ENCODE results near the gene B4GAT1. TPM values are rescaled to one million over a fixed set of nuclear protein-coding genes. Genes with fewer than 3 reads are reported as not detected.
A peak's percentile ranks its signal among the peaks of the same experiment; 100 is the strongest.

Gene B4GAT1
- total RNA-seq, 8 experiments from 2014 or later: 18.8 to 161 (median 44.9) TPM

- ATAC-seq (replicated peaks in 6 of 8): no peak
- peaks cover 32 to 36% of the 10 kb centered on the region in 2 donors for H3K4me1 ChIP-seq (replicated peaks in 1 of 2)
- 56 to 87% (median 85%) methylated on average over 2 to 5 of the region's 12 CpGs; no CpG with 5 or more reads in 7 of the 10 experiments for WGBS, 10 experiments
- H3K4me3 ChIP-seq: no peak overlapping the region
- in situ Hi-C loops (cut with MboI; ENCODE audit: low pct_unique_long_range_greater_than_20kb in 2 of 9, low sequenced_read_pairs in 9 of 9, unreplicated experiment in 9 of 9): loop anchor here in 1 of 9 experiments (25.0 kb wide), 1 partner anchor 119 kb away; no protein-coding TSS in a partner anchor
- no peak overlapping the region for H3K27ac ChIP-seq
Measured at GRCh38 chr11:66331542-66332370, 15.7 kb downstream of the B4GAT1 start.

GRCh38 chr11:66330931-66331330 lies 16.5 kb downstream of the B4GAT1 start:
- Histone ChIP-seq H3K4me1 (replicated peaks in 1 of 2) (peaks cover 32 to 36% of the 10 kb centered on the region in 2 donors), H3K4me3 (no peak overlapping the region), H3K27ac (no peak overlapping the region)
- in situ Hi-C loops (cut with MboI; ENCODE audit: low pct_unique_long_range_greater_than_20kb in 2 of 9, low sequenced_read_pairs in 9 of 9, unreplicated experiment in 9 of 9): loop anchor here in 1 of 9 experiments (25.0 kb wide), 1 partner anchor 119 kb away; no protein-coding TSS in a partner anchor
- WGBS, 10 experiments: 20 to 100% methylated on average over 1 of the region's 10 CpGs; no CpG with 5 or more reads in 8 of the 10 experiments
- no peak for ATAC-seq (replicated peaks in 6 of 8)

- peaks cover 38 to 41% of the 10 kb centered on the region in 2 donors for H3K4me1 ChIP-seq (replicated peaks in 1 of 2)
- WGBS, 10 experiments: 58 to 100% (median 91%) methylated on average over 1 to 2 of the region's 3 CpGs; no CpG with 5 or more reads in 4 of the 10 experiments
- ATAC-seq (replicated peaks in 6 of 8): no peak
- in situ Hi-C loops (cut with MboI; ENCODE audit: low pct_unique_long_range_greater_than_20kb in 2 of 9, low sequenced_read_pairs in 9 of 9, unreplicated experiment in 9 of 9): loop anchor here in 1 of 9 experiments (25.0 kb wide), 1 partner anchor 117 kb away; no protein-coding TSS in a partner anchor
- H3K27ac ChIP-seq: no peak overlapping the region
- no peak overlapping the region for H3K4me3 ChIP-seq
Measured at GRCh38 chr11:66329165-66329673, 18.2 kb downstream of the B4GAT1 start.

GRCh38 chr11:66328302-66329144 lies 18.9 kb downstream of the B4GAT1 start:
- H3K4me1 ChIP-seq (replicated peaks in 1 of 2): peaks cover 38 to 41% of the 10 kb centered on the region in 2 donors
- in situ Hi-C loops (cut with MboI; ENCODE audit: low pct_unique_long_range_greater_than_20kb in 2 of 9, low sequenced_read_pairs in 9 of 9, unreplicated experiment in 9 of 9): loop anchor here in 1 of 9 experiments (25.0 kb wide), 1 partner anchor 116 kb away; no protein-coding TSS in a partner anchor
- peak overlapping the region in 1 of 5 donors; percentile 6 for H3K4me3 ChIP-seq
- H3K27ac ChIP-seq: no peak overlapping the region
- 0 to 92% (median 13%) methylated on average over 1 to 8 of the region's 19 CpGs; no CpG with 5 or more reads in 3 of the 10 experiments for WGBS, 10 experiments
- peak; percentile 39 to 95 (median 76) for ATAC-seq (replicated peaks in 6 of 8)

- peak in 5 of 8 experiments; percentile 0 to 43 (median 30) for ATAC-seq (replicated peaks in 6 of 8)
Measured at GRCh38 chr11:66328031-66328301, 19.5 kb downstream of the B4GAT1 start.

GRCh38 chr11:66327171-66328030 lies 20.0 kb downstream of the B4GAT1 start:
- 0 to 100% (median 52%) methylated on average over 1 to 7 of the region's 10 CpGs; no CpG with 5 or more reads in 6 of the 10 experiments for WGBS, 10 experiments

More at GRCh38 chr11:66328031-66328301, 19.5 kb downstream of the B4GAT1 start:
- H3K4me3 ChIP-seq: no peak overlapping the region
- H3K4me1 ChIP-seq (replicated peaks in 1 of 2): peaks cover 38 to 41% of the 10 kb centered on the region in 2 donors
- 83% methylated on average over 3 of the region's 3 CpGs; no CpG with 5 or more reads in 9 of the 10 experiments for WGBS, 10 experiments
- in situ Hi-C loops (cut with MboI; ENCODE audit: low pct_unique_long_range_greater_than_20kb in 2 of 9, low sequenced_read_pairs in 9 of 9, unreplicated experiment in 9 of 9): loop anchor here in 1 of 9 experiments (25.0 kb wide), 1 partner anchor 116 kb away; no protein-coding TSS in a partner anchor
- no peak overlapping the region for H3K27ac ChIP-seq

GRCh38 chr11:66326261-66327111 lies 20.9 kb downstream of the B4GAT1 start:
- ATAC-seq (replicated peaks in 6 of 8): peak; percentile 2 to 66 (median 55)
- H3K27ac ChIP-seq: peak overlapping the region in 1 of 2 donors; percentile 74
- no peak overlapping the region for H3K4me3 ChIP-seq
- in situ Hi-C loops (cut with MboI; ENCODE audit: low pct_unique_long_range_greater_than_20kb in 2 of 9, low sequenced_read_pairs in 9 of 9, unreplicated experiment in 9 of 9): loop anchor here in 1 of 9 experiments (25.0 kb wide), 1 partner anchor 114 kb away; no protein-coding TSS in a partner anchor
- WGBS, 10 experiments: 0 to 60% (median 23%) methylated on average over 1 to 3 of the region's 21 CpGs; no CpG with 5 or more reads in 7 of the 10 experiments
- H3K4me1 ChIP-seq (replicated peaks in 1 of 2): peaks cover 38 to 41% of the 10 kb centered on the region in 2 donors

More at GRCh38 chr11:66327171-66328030, 20.0 kb downstream of the B4GAT1 start:
- Histone ChIP-seq H3K4me3 (no peak overlapping the region), H3K27ac (peak overlapping the region in 1 of 2 donors; percentile 74), H3K4me1 (replicated peaks in 1 of 2) (peaks cover 38 to 41% of the 10 kb centered on the region in 2 donors)
- peak; percentile 2 to 46 (median 10) for ATAC-seq (replicated peaks in 6 of 8)
- in situ Hi-C loops (cut with MboI; ENCODE audit: low pct_unique_long_range_greater_than_20kb in 2 of 9, low sequenced_read_pairs in 9 of 9, unreplicated experiment in 9 of 9): loop anchor here in 1 of 9 experiments (25.0 kb wide), 1 partner anchor 115 kb away; no protein-coding TSS in a partner anchor

GRCh38 chr11:66325263-66325671 lies 22.2 kb downstream of the B4GAT1 start:
- ATAC-seq (replicated peaks in 6 of 8): peak in 2 of 8 experiments; percentile 8 to 17
- Histone ChIP-seq H3K4me3 (no peak overlapping the region), H3K4me1 (replicated peaks in 1 of 2) (peaks cover 38 to 41% of the 10 kb centered on the region in 2 donors), H3K27ac (peak overlapping the region in 1 of 2 donors; percentile 27)
- WGBS, 10 experiments: 40% methylated on average over 1 of the region's 8 CpGs; no CpG with 5 or more reads in 9 of the 10 experiments
- in situ Hi-C loops (cut with MboI; ENCODE audit: low pct_unique_long_range_greater_than_20kb in 2 of 9, low sequenced_read_pairs in 9 of 9, unreplicated experiment in 9 of 9): loop anchor here in 1 of 9 experiments (25.0 kb wide), 1 partner anchor 113 kb away; no protein-coding TSS in a partner anchor

GRCh38 chr11:66324664-66325063 lies 22.8 kb downstream of the B4GAT1 start:
- in situ Hi-C loops (cut with MboI; ENCODE audit: low pct_unique_long_range_greater_than_20kb in 2 of 9, low sequenced_read_pairs in 9 of 9, unreplicated experiment in 9 of 9): loop anchor here in 1 of 9 experiments (25.0 kb wide), 1 partner anchor 112 kb away; no protein-coding TSS in a partner anchor
- H3K4me3 ChIP-seq: no peak overlapping the region
- peak overlapping the region in 1 of 2 donors; percentile 27 for H3K27ac ChIP-seq
- peaks cover 38 to 41% of the 10 kb centered on the region in 2 donors for H3K4me1 ChIP-seq (replicated peaks in 1 of 2)
- no peak for ATAC-seq (replicated peaks in 6 of 8)
- 0 to 67% (median 46%) methylated on average over 1 to 3 of the region's 10 CpGs; no CpG with 5 or more reads in 7 of the 10 experiments for WGBS, 10 experiments

- H3K4me3 ChIP-seq: no peak overlapping the region
- H3K4me1 ChIP-seq (replicated peaks in 1 of 2): peaks cover 37 to 41% of the 10 kb centered on the region in 2 donors
- ATAC-seq (replicated peaks in 6 of 8): no peak
- WGBS, 10 experiments: no CpG with 5 or more reads among the region's 1 CpG
- no peak overlapping the region for H3K27ac ChIP-seq
- in situ Hi-C loops (cut with MboI; ENCODE audit: low pct_unique_long_range_greater_than_20kb in 2 of 9, low sequenced_read_pairs in 9 of 9, unreplicated experiment in 9 of 9): no loop called here
Measured at GRCh38 chr11:66323684-66324083, 23.7 kb downstream of the B4GAT1 start.

All from motor neuron (in vitro differentiated cells).